ENCODE measurements around the gene HELB. TPM values are rescaled to one million over a fixed set of nuclear protein-coding genes. Genes with fewer than 3 reads are reported as not detected.

HELB gene
- total RNA-seq, 1 experiment from 2014 or later, result 10.7 TPM

GRCh38 chr12:66329941-66330340 lies 27.6 kb downstream of the HELB start:
- H3K4me1 ChIP-seq (ENCODE audit: insufficient read depth, low read length), result no peaks in the 10 kb centered on the region
- no peaks in the 10 kb centered on the region for H4K20me1 ChIP-seq (ENCODE audit: control insufficient read depth, insufficient read depth, insufficient read length)
- no CpG with 5 or more reads among the region's 5 CpGs for WGBS (ENCODE audit: extremely low coverage, insufficient read length, low lambda C conversion rate)
- no peak overlapping the region for H3K27ac Mint-ChIP-seq
- H3K23ac ChIP-seq (ENCODE audit: insufficient read length, low read depth, low read length), result no peak overlapping the region
- no peak overlapping the region for H3K4ac ChIP-seq (ENCODE audit: low read depth, low read length)
- no peak overlapping the region for H2AK5ac ChIP-seq (ENCODE audit: insufficient read length, low read length)
- H3K27me3 ChIP-seq (ENCODE audit: insufficient read depth, low read length), result no peaks in the 10 kb centered on the region
- no peak overlapping the region for H3K9ac ChIP-seq (ENCODE audit: extremely low read depth, insufficient read length, low read length)
- DNase-seq, result no peak
- no peaks in the 10 kb centered on the region for H3K9me3 Mint-ChIP-seq
- no peaks in the 10 kb centered on the region for H3K23me2 ChIP-seq (ENCODE audit: insufficient read length, low read depth, low read length, poor library complexity, severe bottlenecking)
- H3K79me1 ChIP-seq (ENCODE audit: insufficient read depth, low read depth, low read length, poor library complexity, severe bottlenecking), result no peaks in the 10 kb centered on the region
- peaks cover 4 to 29% (median 13%) of the 10 kb centered on the region in 3 experiments; a peak in 6 of 7 replicates for H3K36me3 Mint-ChIP-seq (ENCODE audit: insufficient read depth in 1 of 3, low read depth in 3 of 3)
- no peak overlapping the region for H3K18ac ChIP-seq (ENCODE audit: insufficient read length, low read depth, low read length)
- H3K4me2 ChIP-seq (ENCODE audit: insufficient read depth, insufficient read length, low read length), result no peak overlapping the region
- no peak overlapping the region for H3T11ph ChIP-seq (ENCODE audit: low read length)
- no peak overlapping the region for H3K56ac ChIP-seq (ENCODE audit: insufficient read length, low read depth, low read length)
- no peak for TF ChIP-seq CTCF (conservative IDR thresholded peaks at IDR 0.05)
- no peak overlapping the region for H2BK120ac ChIP-seq (ENCODE audit: low read depth, low read length, poor library complexity, severe bottlenecking)
- H3K9me3 ChIP-seq (ENCODE audit: control insufficient read depth, low read depth, low read length), result no peaks in the 10 kb centered on the region
- H2BK12ac ChIP-seq (ENCODE audit: insufficient read length, low read depth, low read length), result no peak overlapping the region
- H3K27ac ChIP-seq (ENCODE audit: insufficient read length, low read depth, low read length), result no peak overlapping the region
- no peak overlapping the region for H2BK20ac ChIP-seq (ENCODE audit: low read depth, low read length, poor library complexity, severe bottlenecking)
- no peak overlapping the region for H2AFZ ChIP-seq (ENCODE audit: low read length)
- H4K91ac ChIP-seq (ENCODE audit: insufficient read length, low read depth, low read length), result no peak overlapping the region
- H3K27me3 Mint-ChIP-seq (ENCODE audit: low read depth), result no peaks in the 10 kb centered on the region
- H2BK5ac ChIP-seq (ENCODE audit: insufficient read length, low read length), result no peak overlapping the region
- H3K79me2 ChIP-seq (ENCODE audit: insufficient read depth, low read length), result no peaks in the 10 kb centered on the region
- no peak overlapping the region for H3K14ac ChIP-seq (ENCODE audit: insufficient read depth, low read length)
- no peak overlapping the region for H2BK15ac ChIP-seq (ENCODE audit: low read depth, low read length)
- H4K8ac ChIP-seq (replicated peaks; ENCODE audit: insufficient read length, low read depth, low read length), result no peak overlapping the region
- H3K4me1 Mint-ChIP-seq, result no peaks in the 10 kb centered on the region
- H4K5ac ChIP-seq (ENCODE audit: insufficient read length, low read depth, low read length), result no peak overlapping the region
- no peak overlapping the region for H3K4me3 Mint-ChIP-seq

Data from H9 (cell line).